ENCODE measurements around the gene PALMD. TPM values are rescaled to one million over a fixed set of nuclear protein-coding genes. Genes with fewer than 3 reads are reported as not detected.

The PALMD gene
- total RNA-seq, 4 donors from 2014 or later: 64.5 to 105 (median 72.0) TPM

GRCh38 chr1:99619583-99619982, 26.3 kb upstream of the PALMD start:
- no peaks in the 10 kb centered on the region for H3K27me3 ChIP-seq
- no peak for DNase-seq (ENCODE audit: low spot score in 2 of 2)
- no peaks in the 10 kb centered on the region for H3K36me3 ChIP-seq
- 85% methylated on average over 4 of the region's 4 CpGs for WGBS, 2 donors
- no peaks in the 10 kb centered on the region for H3K9me3 ChIP-seq
- H3K4me3 ChIP-seq: no peak overlapping the region
- no peak for TF ChIP-seq EP300 (IDR thresholded peaks at IDR 0.05)
- TF ChIP-seq POLR2A (IDR thresholded peaks at IDR 0.05): no peak
- TF ChIP-seq CTCF (IDR thresholded peaks at IDR 0.05): no peak
- H3K4me1 ChIP-seq: no peaks in the 10 kb centered on the region
- H3K27ac ChIP-seq: no peak overlapping the region

- TF ChIP-seq POLR2A (IDR thresholded peaks at IDR 0.05) (no peak), CTCF (IDR thresholded peaks at IDR 0.05) (no peak)
- 92 to 93% methylated on average over 8 of the region's 8 CpGs for WGBS, 2 donors
- Histone ChIP-seq H3K9me3 (no peaks in the 10 kb centered on the region), H3K4me1 (no peaks in the 10 kb centered on the region), H3K36me3 (no peaks in the 10 kb centered on the region), H3K4me3 (no peak overlapping the region), H3K27me3 (no peaks in the 10 kb centered on the region), H3K27ac (no peak overlapping the region)
- DNase-seq (ENCODE audit: low spot score in 2 of 2): no peak
Measured at GRCh38 chr1:99621340-99621901, 24.5 kb upstream of the PALMD start.

- no peak for DNase-seq (ENCODE audit: low spot score in 2 of 2)
- Histone ChIP-seq H3K36me3 (no peaks in the 10 kb centered on the region), H3K4me3 (no peak overlapping the region), H3K27ac (no peak overlapping the region), H3K9me3 (no peaks in the 10 kb centered on the region), H3K4me1 (no peaks in the 10 kb centered on the region), H3K27me3 (no peaks in the 10 kb centered on the region)
- WGBS, 2 donors: 91 to 93% methylated on average over 4 of the region's 4 CpGs
- no peak for TF ChIP-seq POLR2A (IDR thresholded peaks at IDR 0.05)
- no peak for TF ChIP-seq EP300 (IDR thresholded peaks at IDR 0.05)
- no peak for TF ChIP-seq CTCF (IDR thresholded peaks at IDR 0.05)
Measured at GRCh38 chr1:99622702-99623347, 23.1 kb upstream of the PALMD start.

- Histone ChIP-seq H3K36me3 (no peaks in the 10 kb centered on the region), H3K27ac (no peak overlapping the region), H3K9me3 (no peaks in the 10 kb centered on the region)
Measured at GRCh38 chr1:99623554-99623953, 22.4 kb upstream of the PALMD start.

More at GRCh38 chr1:99623554-99623953, 22.4 kb upstream of the PALMD start:
- DNase-seq (ENCODE audit: low spot score in 2 of 2): no peak
- no peaks in the 10 kb centered on the region for H3K4me1 ChIP-seq
- 57 to 58% methylated on average over 4 of the region's 4 CpGs for WGBS, 2 donors
- TF ChIP-seq POLR2A (IDR thresholded peaks at IDR 0.05) (no peak), CTCF (IDR thresholded peaks at IDR 0.05) (no peak), EP300 (IDR thresholded peaks at IDR 0.05) (no peak)
- no peaks in the 10 kb centered on the region for H3K27me3 ChIP-seq
- no peak overlapping the region for H3K4me3 ChIP-seq
